HepG2 (cell line): ENCODE data around the gene APLF. TPM values are rescaled to one million over a fixed set of nuclear protein-coding genes. Genes with fewer than 3 reads are reported as not detected.
A peak's percentile ranks its signal among the peaks of the same experiment; 100 is the strongest.

ENCODE experiments used
- ATAC-seq: fragments of 200-7000 bp; cut with Tn5 transposase; 3 replicates; pipeline ENCODE4 v1.9.1; 2020; ENCODE audit warnings: mild to moderate bottlenecking, moderate library complexity
- BruUV-seq: library from RNA; stranded (reverse); fragments of 400-500 nt; replicated peaks from 2 replicates; lab custom pipeline; 2021; lab: Mats Ljungman, UMichigan
- CTCF ChIA-PET: fragments of 300-600 bp; formaldehyde crosslinking; extraction: SDS; loops from one replicate; lab custom pipeline; 2021; ENCODE audit warnings: low total read pairs, inconsistent platforms, low intra/inter-chr PET ratio; lab: Yijun Ruan, JAX
- POLR2A ChIA-PET: fragments of 350-600 bp; sonication (Branson Sonifier 250); formaldehyde crosslinking; loops from one replicate; lab custom pipeline; 2020; ENCODE audit warnings: antibody characterized with exemption, inconsistent platforms; lab: Yijun Ruan, JAX
- DNase-seq: peaks from one replicate; pipeline ENCODE4 v3.0.0-alpha.2; 2015; ENCODE audit warnings: low spot score
- FAIRE-seq: peaks from 3 replicates; lab custom pipeline; 2011; peaks lifted over from hg19 to GRCh38; lab: Jason Lieb, UNC
- H2AFZ ChIP-seq: one replicate; pipeline ENCODE4 v1.6.1; 2011; ENCODE audit warnings: low read length, inconsistent platforms
- H3K27ac ChIP-seq: fragments of 300-600 bp; 3 replicates; pipeline ENCODE4 v1.8.0; 2011; ENCODE audit warnings: mixed run types, mild to moderate bottlenecking, mixed read lengths, low read length, inconsistent platforms; ENCODE audit not compliant: insufficient read depth; ENCODE audit errors: extremely low read length
- H3K27me3 ChIP-seq, 2 experiments: fragments of 200-600 bp in 1 of 2; 2 replicates in 1 of 2; 3 replicates in 1 of 2; pipeline versions ENCODE4 v1.6.0 to v1.8.0; 2011; ENCODE audit warnings: low read length in 2 of 2, mild to moderate bottlenecking in 2 of 2, moderate library complexity in 2 of 2, inconsistent platforms in 1 of 2; ENCODE audit not compliant: insufficient read depth in 2 of 2, control insufficient read depth in 1 of 2
- H3K36me3 ChIP-seq, 2 experiments: fragments of 200-600 bp in 1 of 2; replicated peaks in 1 of 2; 2 replicates in 1 of 2; 3 replicates in 1 of 2; pipeline versions ENCODE4 v1.5.1 to v1.8.0; 2011; ENCODE audit warnings: low read length in 2 of 2, inconsistent platforms in 1 of 2; ENCODE audit not compliant: insufficient read depth in 2 of 2, control insufficient read depth in 1 of 2
- H3K4me1 ChIP-seq: 2 replicates; pipeline ENCODE4 v1.5.1; 2012; ENCODE audit warnings: low read length, inconsistent platforms; ENCODE audit not compliant: insufficient read depth
- H3K4me2 ChIP-seq: 2 replicates; pipeline ENCODE4 v1.6.0; 2011; ENCODE audit warnings: low read depth, low read length, inconsistent platforms
- H3K4me3 ChIP-seq, 3 experiments: fragments of 200-600 bp in 1 of 3; sonication (generic), shearing (Covaris generic) in 1 of 3; replicated peaks in 1 of 3; 2 replicates each; pipeline ENCODE4 v1.5.1; 2011 to 2016; ENCODE audit warnings: low read length in 3 of 3, inconsistent platforms in 2 of 3, low read depth in 2 of 3, mild to moderate bottlenecking in 2 of 3, control low read depth in 1 of 3, mixed read lengths in 1 of 3; ENCODE audit not compliant: insufficient read depth in 1 of 3
- H3K79me2 ChIP-seq: one replicate; pipeline ENCODE4 v1.6.1; 2011; ENCODE audit warnings: low read length, inconsistent platforms; ENCODE audit not compliant: insufficient read depth
- H3K9ac ChIP-seq: 2 replicates; pipeline ENCODE4 v1.6.0; 2011; ENCODE audit warnings: mild to moderate bottlenecking, low read depth, low read length, inconsistent platforms; ENCODE audit not compliant: insufficient read depth
- H3K9me3 ChIP-seq: 2 replicates; pipeline ENCODE4 v1.5.1; 2012; ENCODE audit warnings: mild to moderate bottlenecking, low read length
- H4K20me1 ChIP-seq: 2 replicates; pipeline ENCODE4 v1.6.0; 2011; ENCODE audit warnings: inconsistent platforms, mild to moderate bottlenecking, low read length, moderate library complexity; ENCODE audit not compliant: insufficient read depth
- ATF7 ChIP-seq, 2 experiments: fragments of 450-650 bp in 1 of 2; sonication (generic) in 1 of 2; formaldehyde crosslinking in 1 of 2; IDR thresholded peaks; 2 replicates each; pipeline versions ENCODE4 v1.4.0 to v1.6.1; 2016 to 2020; ENCODE audit warnings: antibody characterized with exemption in 1 of 2, mild to moderate bottlenecking in 1 of 2, missing genetic modification reagents in 1 of 2
- CREB1 ChIP-seq, 2 experiments: fragments of 450-650 bp in 1 of 2; IDR thresholded peaks; 2 replicates each; pipeline ENCODE4 v1.6.1; 2016 to 2017; ENCODE audit warnings: control low read depth in 1 of 2, mild to moderate bottlenecking in 1 of 2, missing compliant biosample characterization in 1 of 2, missing genetic modification characterization in 1 of 2
- IKZF1 ChIP-seq: fragments of 450-650 bp; IDR thresholded peaks from 2 replicates; pipeline ENCODE4 v1.7.1; 2016
- KDM2A ChIP-seq: sonication (generic); formaldehyde crosslinking; IDR thresholded peaks from 2 replicates; pipeline ENCODE4 v1.4.0; 2020; ENCODE audit warnings: low read depth, missing genetic modification reagents, borderline replicate concordance
- POLR2G ChIP-seq: fragments of 200-400 bp; formaldehyde crosslinking; IDR thresholded peaks from 2 replicates; pipeline ENCODE4 v1.6.1; 2018; ENCODE audit warnings: mild to moderate bottlenecking, low read depth, low read length, moderate library complexity
- SETDB1 ChIP-seq: sonication (generic); formaldehyde crosslinking; IDR thresholded peaks from 2 replicates; pipeline ENCODE4 v1.5.1; 2020; ENCODE audit warnings: missing genetic modification reagents, mild to moderate bottlenecking, borderline replicate concordance
- SYNCRIP ChIP-seq: fragments of 200-400 bp; formaldehyde crosslinking; IDR thresholded peaks from 2 replicates; pipeline ENCODE4 v1.6.1; 2018; ENCODE audit warnings: mild to moderate bottlenecking, low read depth, low read length; ENCODE audit not compliant: insufficient read depth
- TCF7 ChIP-seq: sonication (generic); IDR thresholded peaks from 2 replicates; pipeline ENCODE4 v1.6.1; 2016; ENCODE audit warnings: antibody characterized with exemption, low read depth
- ZBTB4 ChIP-seq: sonication (generic); formaldehyde crosslinking; IDR thresholded peaks from 2 replicates; pipeline ENCODE4 v1.4.0; 2020; ENCODE audit warnings: missing genetic modification reagents, mild to moderate bottlenecking, borderline replicate concordance
- ZBTB49 ChIP-seq: sonication (generic); formaldehyde crosslinking; IDR thresholded peaks from 2 replicates; pipeline ENCODE4 v1.4.0; 2020; ENCODE audit warnings: missing genetic modification reagents, borderline replicate concordance
- ZIK1 ChIP-seq: sonication (generic); formaldehyde crosslinking; IDR thresholded peaks from 2 replicates; pipeline ENCODE4 v1.5.0; 2020; ENCODE audit warnings: mild to moderate bottlenecking, low read depth, missing genetic modification reagents, borderline replicate concordance
- ZNF550 ChIP-seq: sonication (generic); formaldehyde crosslinking; IDR thresholded peaks from 2 replicates; pipeline ENCODE4 v1.4.0; 2020; ENCODE audit warnings: mild to moderate bottlenecking, missing genetic modification reagents, borderline replicate concordance
- ZNF660 ChIP-seq: sonication (generic); formaldehyde crosslinking; IDR thresholded peaks from 2 replicates; pipeline ENCODE4 v1.5.1; 2020; ENCODE audit warnings: mild to moderate bottlenecking, low read depth, missing genetic modification reagents, borderline replicate concordance
- WGBS: methylation state at CpG from one replicate; pipeline ENCODE4 v1.1.6; 2017; ENCODE audit warnings: low lambda C conversion rate; 5-methylcytosine and 5-hydroxymethylcytosine counted together
- in situ Hi-C: cut with HindIII; loops from 2 replicates; pipeline ENCODE4 v1.10.0; 2017; ENCODE audit warnings: low pct_unique_long_range_greater_than_20kb; ENCODE audit not compliant: extremely low pct_ligation_motif_present
- intact Hi-C: fragments of 100-400 bp; cut with micrococcal nuclease; formaldehyde crosslinking; loops from one replicate; pipeline ENCODE4 v1.10.0; 2022; ENCODE audit not compliant: unreplicated experiment
- polyA plus RNA-seq, 8 experiments: library from polyadenylated mRNA; depleted of rRNA in 3 of 8; stranded (reverse) in 7 of 8; unstranded in 1 of 8; fragments of >200 nt; fragmentation: Illumina TruSeq in 4 of 8; extraction: Trizol in 4 of 8; gene quantifications; 2 replicates each; pipeline versions ENCODE4 v1.2.1 to v1.2.3, GENCODE V29; 2011 to 2016; ENCODE audit warnings: low read depth in 4 of 8, missing spikeins in 1 of 8, mixed read lengths in 1 of 8; ENCODE audit not compliant: insufficient read depth in 1 of 8
- total RNA-seq, 5 experiments: library from RNA; depleted of rRNA; stranded (reverse); fragments of >200 nt; fragmentation: Illumina TruSeq; extraction: Trizol; gene quantifications; 2 replicates each; pipeline ENCODE4 v1.2.3, GENCODE V29; 2016; ENCODE audit warnings: low read depth in 1 of 5

APLF gene
- total and polyA plus RNA-seq, 2 of the 13 experiments (the other 11 are each of a cell fraction or from before 2014, with no cell fraction given) = 0.45 to 2.2 TPM

- ATAC-seq = no peak
- H4K20me1 ChIP-seq = no peaks in the 10 kb centered on the region
- CTCF ChIA-PET = no interaction called here
- DNase-seq = no peak
- no TSS peak for BruUV-seq
- in situ Hi-C loops (no loop called here), intact Hi-C loops (no loop called here)
- 38% methylated on average over 2 of the region's 2 CpGs for WGBS
- POLR2A ChIA-PET = no interaction called here
- H3K4me1 ChIP-seq = no peaks in the 10 kb centered on the region
- no peaks in the 10 kb centered on the region for H3K27me3 ChIP-seq
- no peak overlapping the region for H3K27ac ChIP-seq
- H3K79me2 ChIP-seq = no peaks in the 10 kb centered on the region
- no peaks in the 10 kb centered on the region for H3K9me3 ChIP-seq
- no peak overlapping the region for H3K4me2 ChIP-seq
- H3K4me3 ChIP-seq = no peak overlapping the region
- no peak for FAIRE-seq
- TF ChIP-seq ATF7 (IDR thresholded peaks at IDR 0.05) (0 out of 2 replicates have a peak, but pooled peaks have one; percentile 8), ATF7 (CRISPR knock-in tag; IDR thresholded peaks at IDR 0.05) (no peak), IKZF1 (no peak), CREB1 (IDR thresholded peaks at IDR 0.05) (peak; percentile 55; the same call in 1 of the 2 replicates), CREB1 (CRISPR knock-in tag; IDR thresholded peaks at IDR 0.05) (no peak)
- no peaks in the 10 kb centered on the region for H3K36me3 ChIP-seq
- no peak overlapping the region for H2AFZ ChIP-seq
- H3K9ac ChIP-seq = no peak overlapping the region
These were observed 77.4 kb downstream of the APLF start for GRCh38 chr2:68544811-68545210.

- intact Hi-C loops = no loop called here
- ChIA-PET POLR2A (no interaction called here), CTCF (no interaction called here)
- H3K4me3 ChIP-seq = no peak overlapping the region
- no peaks in the 10 kb centered on the region for H4K20me1 ChIP-seq
- no peak for FAIRE-seq
- H3K36me3 ChIP-seq = no peaks in the 10 kb centered on the region
- H3K27ac ChIP-seq = no peak overlapping the region
- no peaks in the 10 kb centered on the region for H3K9me3 ChIP-seq
- WGBS = 14% methylated on average over 1 of the region's 1 CpG
- no peaks in the 10 kb centered on the region for H3K79me2 ChIP-seq
- no peak overlapping the region for H3K4me2 ChIP-seq
- H3K27me3 ChIP-seq = no peaks in the 10 kb centered on the region
- ATAC-seq = no peak
- H3K4me1 ChIP-seq = no peaks in the 10 kb centered on the region
- in situ Hi-C loops = no loop called here
- H3K9ac ChIP-seq = no peak overlapping the region
- no peak overlapping the region for H2AFZ ChIP-seq
- BruUV-seq = no TSS peak
- DNase-seq = no peak
- no peak for TF ChIP-seq ZBTB49 (CRISPR knock-in tag)
- no peak for TF ChIP-seq POLR2G
- no peak for TF ChIP-seq ZNF550 (CRISPR knock-in tag)
- TF ChIP-seq TCF7 = no peak
- TF ChIP-seq SYNCRIP = no peak
- no peak for TF ChIP-seq ZIK1
- TF ChIP-seq ZBTB4 (CRISPR knock-in tag) = no peak
- no peak for TF ChIP-seq ZNF660 (CRISPR knock-in tag)
- TF ChIP-seq SETDB1 (CRISPR knock-in tag) = no peak
- TF ChIP-seq KDM2A = no peak
These were observed 81.0 kb downstream of the APLF start for GRCh38 chr2:68548396-68548795.
